Measurements from ENCODE around the gene UBE2G2. TPM values are rescaled to one million over a fixed set of nuclear protein-coding genes. Genes with fewer than 3 reads are reported as not detected.

Gene UBE2G2
- 78.8 TPM for total RNA-seq
- long read RNA-seq, full-length matches to known transcripts, result 82 of 98 reads
- long read RNA-seq, partial matches to known transcripts, result 9 of 98 reads
- long read RNA-seq, other reads (novel, unspliced or antisense), result 7 of 98 reads

- TF ChIP-seq CTCF (IDR thresholded peaks at IDR 0.05), result no peak
- H3K4me3 ChIP-seq, result peak within 1 kb of the TSS; percentile 97
- intact Hi-C loops (cut with DNase I), result loop anchor here (10.0 kb wide), 2 partner anchors 53 to 133 kb away; no protein-coding TSS in a partner anchor
- DNase-seq (peak; percentile 93), ATAC-seq (peak; percentile 98)
- H3K36me3 ChIP-seq, result peaks cover 42% of the 10 kb centered on the region
- H3K4me1 ChIP-seq, result peaks cover 18% of the 10 kb centered on the region
- no peaks in the 10 kb centered on the region for H3K27me3 ChIP-seq
- no peaks in the 10 kb centered on the region for H3K9me3 ChIP-seq
- peak within 1 kb of the TSS; percentile 84 for H3K27ac ChIP-seq
Measured at GRCh38 chr21:44801468-44802395, at the start of gene UBE2G2. Gene UBE2G2 (minus strand): TSS chr21:44801820. CDS start chr21:44801748, 72 bp downstream.

GRCh38 chr21:44850905-44851657 is 49.5 kb upstream of the UBE2G2 start:
- no peak for TF ChIP-seq CTCF (IDR thresholded peaks at IDR 0.05)
- Histone ChIP-seq H3K27ac (no peak overlapping the region), H3K27me3 (no peaks in the 10 kb centered on the region), H3K4me1 (peaks cover 10% of the 10 kb centered on the region), H3K4me3 (no peak overlapping the region), H3K36me3 (peaks cover 65% of the 10 kb centered on the region), H3K9me3 (no peaks in the 10 kb centered on the region)
- no peak for ATAC-seq
- DNase-seq, result peak; percentile 37
- intact Hi-C loops (cut with DNase I), result loop anchor here (10.0 kb wide), 1 partner anchor 46 kb away; the partner anchor contains the start of gene UBE2G2

- Histone ChIP-seq H3K27ac (no peak overlapping the region), H3K4me1 (peaks cover 18% of the 10 kb centered on the region), H3K9me3 (no peaks in the 10 kb centered on the region), H3K4me3 (no peak overlapping the region), H3K27me3 (no peaks in the 10 kb centered on the region), H3K36me3 (peaks cover 57% of the 10 kb centered on the region)
- no peak for TF ChIP-seq CTCF (IDR thresholded peaks at IDR 0.05)
- intact Hi-C loops (cut with DNase I), result loop anchor here (10.0 kb wide), 1 partner anchor 46 kb away; the partner anchor contains the start of gene UBE2G2
- DNase-seq (peak; percentile 51), ATAC-seq (no peak)
Measured at GRCh38 chr21:44850208-44850800, 48.7 kb upstream of the UBE2G2 start.

GRCh38 chr21:44849616-44850130 is 48.1 kb upstream of the UBE2G2 start:
- Histone ChIP-seq H3K27ac (no peak overlapping the region), H3K9me3 (no peaks in the 10 kb centered on the region), H3K36me3 (peaks cover 51% of the 10 kb centered on the region), H3K4me3 (no peak overlapping the region), H3K4me1 (peaks cover 19% of the 10 kb centered on the region), H3K27me3 (no peaks in the 10 kb centered on the region)
- ATAC-seq (no peak), DNase-seq (peak; percentile 35)
- intact Hi-C loops (cut with DNase I), result loop anchor here (10.0 kb wide), 1 partner anchor 45 kb away; the partner anchor contains the start of gene UBE2G2
- no peak for TF ChIP-seq CTCF (IDR thresholded peaks at IDR 0.05)

Data from upper lobe of right lung (tissue), 1 donor.